Measurements from ENCODE around the gene COX5A. TPM values are rescaled to one million over a fixed set of nuclear protein-coding genes. Genes with fewer than 3 reads are reported as not detected.

Gene COX5A
- total RNA-seq (65.5 TPM), polyA plus RNA-seq (191 TPM)
- long read RNA-seq, donor 1, transcript COX5A-201 (5 exons, 1,268 nt) = major isoform, 24 of 31 reads
- long read RNA-seq, donor 1, partial matches to known transcripts = 5 of 31 reads
- long read RNA-seq, donor 1, other reads (novel, unspliced or antisense) = 0 of 31 reads
- long read RNA-seq, donor 2 = 0 reads
- long read RNA-seq, donor 3, transcript COX5A-201 (5 exons, 1,268 nt) = major isoform, 190 of 310 reads
- long read RNA-seq, donor 3, partial matches to known transcripts = 96 of 310 reads
- long read RNA-seq, donor 3, other reads (novel, unspliced or antisense) = 14 of 310 reads
- long read RNA-seq, donor 4, transcript COX5A-201 (5 exons, 1,268 nt) = major isoform, 83 of 142 reads
- long read RNA-seq, donor 4, partial matches to known transcripts = 48 of 142 reads
- long read RNA-seq, donor 4, other reads (novel, unspliced or antisense) = 6 of 142 reads
- long read RNA-seq, donor 5, transcript COX5A-201 (5 exons, 1,268 nt) = major isoform, 161 of 314 reads
- long read RNA-seq, donor 5, transcript COX5A-204 (4 exons, 579 nt) = minor isoform, 5 of 314 reads
- long read RNA-seq, donor 5, partial matches to known transcripts = 134 of 314 reads
- long read RNA-seq, donor 5, other reads (novel, unspliced or antisense) = 6 of 314 reads
- long read RNA-seq, donor 6, transcript COX5A-201 (5 exons, 1,268 nt) = major isoform, 81 of 98 reads
- long read RNA-seq, donor 6, partial matches to known transcripts = 10 of 98 reads
- long read RNA-seq, donor 6, other reads (novel, unspliced or antisense) = 0 of 98 reads
- long read RNA-seq, donor 7, transcript COX5A-201 (5 exons, 1,268 nt) = major isoform, 134 of 220 reads
- long read RNA-seq, donor 7, partial matches to known transcripts = 75 of 220 reads
- long read RNA-seq, donor 7, other reads (novel, unspliced or antisense) = 5 of 220 reads
- long read RNA-seq, donor 8, transcript COX5A-201 (5 exons, 1,268 nt) = major isoform, 71 of 85 reads
- long read RNA-seq, donor 8, partial matches to known transcripts = 11 of 85 reads
- long read RNA-seq, donor 8, other reads (novel, unspliced or antisense) = 0 of 85 reads
- long read RNA-seq, donor 9, transcript COX5A-201 (5 exons, 1,268 nt) = major isoform, 69 of 116 reads
- long read RNA-seq, donor 9, partial matches to known transcripts = 42 of 116 reads
- long read RNA-seq, donor 9, other reads (novel, unspliced or antisense) = 0 of 116 reads
- long read RNA-seq, donor 10, transcript COX5A-201 (5 exons, 1,268 nt) = major isoform, 85 of 138 reads
- long read RNA-seq, donor 10, partial matches to known transcripts = 45 of 138 reads
- long read RNA-seq, donor 10, other reads (novel, unspliced or antisense) = 0 of 138 reads

DNA sequence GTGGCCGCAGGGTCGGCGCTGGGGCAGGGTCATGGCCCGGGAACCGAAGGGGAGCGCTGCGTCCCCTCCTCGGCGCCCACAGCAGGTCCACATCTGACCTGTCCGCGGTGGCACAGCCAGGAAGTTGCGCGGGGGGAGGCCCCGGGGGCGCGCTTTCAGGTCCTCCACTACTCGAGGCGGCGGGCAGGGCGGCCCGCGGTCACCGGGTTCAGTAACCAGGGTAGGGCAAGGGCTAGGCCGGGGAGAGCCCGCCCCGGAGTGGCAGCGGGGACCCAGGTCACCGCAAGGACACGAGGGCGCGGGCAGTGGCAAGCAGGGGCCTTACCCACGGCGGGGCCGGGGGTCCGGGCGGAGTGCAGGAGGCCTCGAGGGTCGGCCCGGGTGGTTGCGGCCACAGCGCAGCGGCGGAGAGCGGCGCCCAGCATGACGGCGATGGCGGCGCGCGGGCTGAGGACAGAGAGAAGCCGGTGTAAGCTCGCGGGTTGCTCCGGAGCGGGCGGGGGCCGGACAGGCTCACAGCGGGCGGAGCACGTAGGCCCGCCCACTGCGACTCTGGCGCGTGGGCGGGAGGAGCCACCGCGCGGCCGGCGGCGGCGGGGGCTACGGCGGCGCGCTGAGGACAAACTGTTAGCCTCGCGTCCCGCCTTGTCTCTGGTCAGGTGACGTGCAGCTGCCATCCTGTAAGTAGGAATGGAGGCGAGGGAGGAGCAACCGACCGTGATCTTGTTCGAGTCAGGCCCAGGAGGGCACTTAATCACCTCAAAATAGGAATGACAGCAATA lies at the start of gene COX5A:
Gene COX5A (minus strand): TSS at position 484 of the 782 bp plus-strand sequence. CDS start 59 bp downstream, at position 425.
- DNase-seq (ENCODE audit: low read depth in 6 of 9, low spot score in 9 of 9) = peak; percentile 77 to 97 (median 90)
- Histone ChIP-seq H3K4me3 (ENCODE audit: low read length in 2 of 2) (peak within 1 kb of the TSS; percentile 78 to 99), H3K27me3 (ENCODE audit: control insufficient read depth in 2 of 2, insufficient read depth in 1 of 2, low read length in 1 of 2) (no peaks in the 10 kb centered on the region), H3K4me1 (ENCODE audit: control insufficient read depth in 2 of 2, insufficient read depth in 2 of 2, low read length in 2 of 2) (peaks cover 4 to 15% of the 10 kb centered on the region in 2 donors), H3K9me3 (ENCODE audit: control insufficient read depth in 2 of 2, insufficient read depth in 1 of 2, low read length in 1 of 2) (no peaks in the 10 kb centered on the region), H3K27ac (ENCODE audit: low read depth in 1 of 2, low read length in 1 of 2) (peak within 1 kb of the TSS; percentile 69 to 93), H3K36me3 (ENCODE audit: control insufficient read depth in 2 of 2, insufficient read depth in 2 of 2, low read length in 1 of 2) (peaks cover 0 to 4% of the 10 kb centered on the region in 2 donors)
- under 1% methylated on average over 85 of the region's 85 CpGs for WGBS

DNA sequence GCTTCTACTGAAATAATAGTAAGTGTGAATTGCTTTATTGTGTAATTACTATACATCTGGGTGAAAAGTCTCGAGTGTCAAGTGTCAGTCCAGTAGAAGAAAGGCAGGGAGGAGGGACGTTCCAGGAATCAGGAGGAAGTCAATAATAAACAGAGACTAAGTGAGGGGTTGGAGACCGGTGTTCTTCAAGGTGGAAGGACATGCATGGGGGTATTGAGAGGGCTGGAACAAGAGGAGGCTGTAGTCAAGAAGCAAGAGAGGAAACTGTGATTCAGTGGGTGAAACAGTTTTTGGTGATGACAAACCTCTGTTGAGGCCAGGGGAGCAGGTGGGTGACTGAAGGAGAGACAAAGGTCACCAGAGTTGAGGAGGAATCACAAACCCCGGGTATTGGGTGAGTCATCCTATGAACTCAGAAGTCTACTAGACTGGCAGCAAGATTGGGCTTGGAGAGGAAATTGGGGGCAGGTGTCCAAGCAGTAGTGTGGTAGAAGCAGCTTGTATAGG lies 45.9 kb upstream of the COX5A start:
- Histone ChIP-seq H3K9me3 (ENCODE audit: control insufficient read depth in 2 of 2, insufficient read depth in 1 of 2, low read length in 1 of 2) (no peaks in the 10 kb centered on the region), H3K36me3 (ENCODE audit: control insufficient read depth in 2 of 2, insufficient read depth in 2 of 2, low read length in 1 of 2) (no peaks in the 10 kb centered on the region), H3K27ac (ENCODE audit: low read depth in 1 of 2, low read length in 1 of 2) (no peak overlapping the region), H3K4me3 (ENCODE audit: low read length in 2 of 2) (no peak overlapping the region), H3K27me3 (ENCODE audit: control insufficient read depth in 2 of 2, insufficient read depth in 1 of 2, low read length in 1 of 2) (peaks cover 0 to 12% of the 10 kb centered on the region in 2 donors), H3K4me1 (ENCODE audit: control insufficient read depth in 2 of 2, insufficient read depth in 2 of 2, low read length in 2 of 2) (no peaks in the 10 kb centered on the region)
- DNase-seq (ENCODE audit: low read depth in 6 of 9, low spot score in 9 of 9) = no peak
- WGBS = 59% methylated on average over 4 of the region's 4 CpGs

DNA sequence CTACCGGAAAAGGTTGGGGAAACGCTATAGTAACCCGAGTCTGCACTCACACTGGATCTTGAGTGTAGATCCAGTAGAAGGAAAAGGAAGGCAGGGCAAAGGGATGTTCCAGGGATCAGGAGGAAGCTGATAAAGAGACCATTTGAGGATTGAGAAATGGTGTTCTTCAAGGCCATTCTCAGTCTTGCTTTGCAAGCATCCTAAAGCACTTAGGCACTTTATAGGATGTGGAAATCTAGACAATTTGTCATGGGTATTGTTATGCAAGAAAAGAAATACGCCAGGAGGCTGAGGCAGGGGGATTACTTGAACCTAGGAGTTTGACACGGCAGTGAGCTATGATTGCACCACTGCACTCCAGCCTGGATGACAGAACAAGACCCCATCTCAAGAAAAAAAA lies 44.3 kb upstream of the COX5A start:
- H3K27ac ChIP-seq (ENCODE audit: low read depth in 1 of 2, low read length in 1 of 2) = no peak overlapping the region
- no peak for DNase-seq (ENCODE audit: low read depth in 6 of 9, low spot score in 9 of 9)
- no peaks in the 10 kb centered on the region for H3K4me1 ChIP-seq (ENCODE audit: control insufficient read depth in 2 of 2, insufficient read depth in 2 of 2, low read length in 2 of 2)
- H3K4me3 ChIP-seq (ENCODE audit: low read length in 2 of 2) = no peak overlapping the region
- no peaks in the 10 kb centered on the region for H3K36me3 ChIP-seq (ENCODE audit: control insufficient read depth in 2 of 2, insufficient read depth in 2 of 2, low read length in 1 of 2)
- no peaks in the 10 kb centered on the region for H3K9me3 ChIP-seq (ENCODE audit: control insufficient read depth in 2 of 2, insufficient read depth in 1 of 2, low read length in 1 of 2)
- H3K27me3 ChIP-seq (ENCODE audit: control insufficient read depth in 2 of 2, insufficient read depth in 1 of 2, low read length in 1 of 2) = peaks cover 0 to 8% of the 10 kb centered on the region in 2 donors
- WGBS = 82% methylated on average over 5 of the region's 5 CpGs

DNA sequence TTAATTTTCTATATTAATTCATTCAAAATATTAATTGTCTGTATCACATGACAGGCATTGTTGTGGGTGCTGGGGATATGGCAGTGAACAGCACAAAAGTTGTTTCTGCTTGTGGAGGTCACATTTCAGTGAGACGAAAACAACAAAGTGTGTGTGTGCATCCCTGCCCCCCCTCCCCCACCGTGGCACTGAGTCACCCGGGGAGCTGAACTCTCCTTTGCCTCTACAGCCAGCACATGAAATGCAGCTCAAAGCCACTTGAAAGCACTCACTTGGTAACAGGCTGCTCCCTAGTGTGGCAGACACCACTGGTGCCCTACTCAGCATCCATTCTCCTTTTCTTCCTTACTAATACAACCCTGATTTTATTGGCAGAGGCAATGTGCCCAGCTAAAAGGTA lies 40.6 kb upstream of the COX5A start:
- no peak for DNase-seq (ENCODE audit: low read depth in 6 of 9, low spot score in 9 of 9)
- Histone ChIP-seq H3K9me3 (ENCODE audit: control insufficient read depth in 2 of 2, insufficient read depth in 1 of 2, low read length in 1 of 2) (no peaks in the 10 kb centered on the region), H3K4me1 (ENCODE audit: control insufficient read depth in 2 of 2, insufficient read depth in 2 of 2, low read length in 2 of 2) (no peaks in the 10 kb centered on the region), H3K36me3 (ENCODE audit: control insufficient read depth in 2 of 2, insufficient read depth in 2 of 2, low read length in 1 of 2) (no peaks in the 10 kb centered on the region), H3K27ac (ENCODE audit: low read depth in 1 of 2, low read length in 1 of 2) (no peak overlapping the region), H3K4me3 (ENCODE audit: low read length in 2 of 2) (no peak overlapping the region), H3K27me3 (ENCODE audit: control insufficient read depth in 2 of 2, insufficient read depth in 1 of 2, low read length in 1 of 2) (peaks cover 0 to 3% of the 10 kb centered on the region in 2 donors)
- WGBS = 33% methylated on average over 3 of the region's 3 CpGs

DNA sequence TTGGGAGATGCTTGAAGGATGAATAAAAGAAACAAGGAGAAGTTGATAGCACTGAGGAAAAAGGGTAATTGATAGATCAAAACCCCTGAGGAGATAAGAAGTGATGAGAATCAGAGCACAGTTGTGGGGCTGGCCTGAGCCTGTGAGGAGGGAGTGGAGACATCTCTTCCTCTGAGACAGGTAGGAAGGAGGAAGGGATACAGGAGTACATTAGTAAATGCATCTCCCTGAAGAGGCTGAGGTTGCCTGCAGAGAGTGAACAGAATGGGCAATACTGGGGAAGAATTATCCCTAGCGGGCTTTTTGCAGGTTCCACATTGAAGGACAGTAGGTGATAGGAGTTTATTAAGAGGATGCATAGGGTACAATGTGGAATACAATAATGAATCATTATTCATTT lies 40.2 kb upstream of the COX5A start:
- Histone ChIP-seq H3K27ac (ENCODE audit: low read depth in 1 of 2, low read length in 1 of 2) (no peak overlapping the region), H3K36me3 (ENCODE audit: control insufficient read depth in 2 of 2, insufficient read depth in 2 of 2, low read length in 1 of 2) (no peaks in the 10 kb centered on the region), H3K9me3 (ENCODE audit: control insufficient read depth in 2 of 2, insufficient read depth in 1 of 2, low read length in 1 of 2) (no peaks in the 10 kb centered on the region), H3K4me1 (ENCODE audit: control insufficient read depth in 2 of 2, insufficient read depth in 2 of 2, low read length in 2 of 2) (no peaks in the 10 kb centered on the region), H3K27me3 (ENCODE audit: control insufficient read depth in 2 of 2, insufficient read depth in 1 of 2, low read length in 1 of 2) (peaks cover 0 to 3% of the 10 kb centered on the region in 2 donors), H3K4me3 (ENCODE audit: low read length in 2 of 2) (no peak overlapping the region)
- 100% methylated on average over 1 of the region's 1 CpG for WGBS
- no peak for DNase-seq (ENCODE audit: low read depth in 6 of 9, low spot score in 9 of 9)

DNA sequence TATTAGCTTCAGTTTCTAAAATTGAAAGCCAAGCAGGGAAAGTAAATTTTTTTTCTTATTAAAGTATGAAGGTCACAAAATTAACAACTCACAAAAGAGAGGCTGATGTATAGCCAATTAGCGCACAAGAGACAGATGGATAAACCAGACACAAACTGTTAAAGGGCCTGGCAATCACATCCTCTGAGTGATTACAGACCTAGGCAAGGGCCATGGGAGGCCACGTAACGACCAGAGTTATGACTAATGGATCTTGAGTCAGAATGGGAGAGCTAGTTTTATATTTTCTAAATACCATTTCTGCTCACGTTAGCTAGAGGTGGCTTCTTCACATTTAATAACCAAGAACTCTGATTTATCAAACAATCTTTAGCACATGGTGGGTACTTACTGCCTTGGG lies 39.7 kb upstream of the COX5A start:
- Histone ChIP-seq H3K27me3 (ENCODE audit: control insufficient read depth in 2 of 2, insufficient read depth in 1 of 2, low read length in 1 of 2) (peaks cover 0 to 4% of the 10 kb centered on the region in 2 donors), H3K4me1 (ENCODE audit: control insufficient read depth in 2 of 2, insufficient read depth in 2 of 2, low read length in 2 of 2) (no peaks in the 10 kb centered on the region)
- 91% methylated on average over 4 of the region's 4 CpGs for WGBS

DNA sequence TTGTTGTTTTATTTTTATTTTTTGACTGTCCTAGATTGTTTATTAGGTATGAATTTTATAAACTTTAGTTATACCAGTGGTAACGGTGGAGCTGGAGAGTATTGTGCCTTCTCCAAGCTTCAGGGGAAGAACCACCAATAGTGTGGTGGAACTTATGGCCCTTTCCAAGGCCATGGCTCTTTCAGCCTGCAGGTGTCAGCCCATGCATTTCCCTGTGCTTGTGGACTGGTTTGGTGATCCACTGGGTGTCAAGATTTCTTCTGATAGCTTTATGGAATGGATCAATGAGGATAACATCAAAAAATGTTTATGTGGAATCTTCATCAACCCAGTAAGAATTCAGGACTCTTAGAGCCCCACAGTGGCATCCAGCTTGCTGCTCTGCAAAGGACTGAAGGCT lies 38.3 kb upstream of the COX5A start:
- no peak for DNase-seq (ENCODE audit: low read depth in 6 of 9, low spot score in 9 of 9)
- H3K4me3 ChIP-seq (ENCODE audit: low read length in 2 of 2) = no peak overlapping the region
- peaks cover 0 to 6% of the 10 kb centered on the region in 2 donors for H3K27me3 ChIP-seq (ENCODE audit: control insufficient read depth in 2 of 2, insufficient read depth in 1 of 2, low read length in 1 of 2)
- no peaks in the 10 kb centered on the region for H3K9me3 ChIP-seq (ENCODE audit: control insufficient read depth in 2 of 2, insufficient read depth in 1 of 2, low read length in 1 of 2)
- H3K27ac ChIP-seq (ENCODE audit: low read depth in 1 of 2, low read length in 1 of 2) = no peak overlapping the region
- no peaks in the 10 kb centered on the region for H3K36me3 ChIP-seq (ENCODE audit: control insufficient read depth in 2 of 2, insufficient read depth in 2 of 2, low read length in 1 of 2)
- 100% methylated on average over 1 of the region's 1 CpG for WGBS
- no peaks in the 10 kb centered on the region for H3K4me1 ChIP-seq (ENCODE audit: control insufficient read depth in 2 of 2, insufficient read depth in 2 of 2, low read length in 2 of 2)

More for the DNA sequence above, 39.7 kb upstream of the COX5A start:
- H3K36me3 ChIP-seq (ENCODE audit: control insufficient read depth in 2 of 2, insufficient read depth in 2 of 2, low read length in 1 of 2) = no peaks in the 10 kb centered on the region
- no peak for DNase-seq (ENCODE audit: low read depth in 6 of 9, low spot score in 9 of 9)
- no peaks in the 10 kb centered on the region for H3K9me3 ChIP-seq (ENCODE audit: control insufficient read depth in 2 of 2, insufficient read depth in 1 of 2, low read length in 1 of 2)
- H3K27ac ChIP-seq (ENCODE audit: low read depth in 1 of 2, low read length in 1 of 2) = no peak overlapping the region
- no peak overlapping the region for H3K4me3 ChIP-seq (ENCODE audit: low read length in 2 of 2)

DNA sequence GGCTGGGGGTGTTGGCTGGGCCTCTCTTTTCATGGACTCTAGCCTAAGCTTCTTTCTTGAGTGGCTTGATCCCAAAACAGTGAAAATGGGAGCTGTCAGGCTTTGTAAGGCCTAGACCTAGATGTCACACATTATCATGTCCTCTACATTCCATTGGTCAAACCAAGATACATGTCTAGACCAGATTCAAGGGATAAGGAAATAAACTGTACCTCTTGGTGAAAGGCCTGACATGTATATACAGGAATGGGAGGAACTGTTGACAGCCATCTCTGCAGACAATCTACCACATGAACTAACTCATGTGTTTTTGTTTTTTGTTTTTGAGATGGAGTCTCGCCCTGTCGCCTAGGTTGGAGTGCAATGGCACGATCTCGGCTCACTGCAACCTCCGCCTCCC lies 29.8 kb upstream of the COX5A start:
- H3K27ac ChIP-seq (ENCODE audit: low read depth in 1 of 2, low read length in 1 of 2) = no peak overlapping the region
- peaks cover 0 to 10% of the 10 kb centered on the region in 2 donors for H3K27me3 ChIP-seq (ENCODE audit: control insufficient read depth in 2 of 2, insufficient read depth in 1 of 2, low read length in 1 of 2)
- no peak for DNase-seq (ENCODE audit: low read depth in 6 of 9, low spot score in 9 of 9)
- no peaks in the 10 kb centered on the region for H3K9me3 ChIP-seq (ENCODE audit: control insufficient read depth in 2 of 2, insufficient read depth in 1 of 2, low read length in 1 of 2)
- H3K4me1 ChIP-seq (ENCODE audit: control insufficient read depth in 2 of 2, insufficient read depth in 2 of 2, low read length in 2 of 2) = no peaks in the 10 kb centered on the region
- no peak overlapping the region for H3K4me3 ChIP-seq (ENCODE audit: low read length in 2 of 2)
- H3K36me3 ChIP-seq (ENCODE audit: control insufficient read depth in 2 of 2, insufficient read depth in 2 of 2, low read length in 1 of 2) = no peaks in the 10 kb centered on the region
- WGBS = 78% methylated on average over 5 of the region's 5 CpGs
